Kidney (tissue), 14 donors: ENCODE measurements around the gene ACAT1. TPM values are rescaled to one million over a fixed set of nuclear protein-coding genes. Genes with fewer than 3 reads are reported as not detected.

Source experiments
- DNase-seq, 5 donors: peaks; one replicate each; pipeline ENCODE4 v3.0.0-alpha.2; 2013 to 2020
- FAIRE-seq: peaks from 2 replicates; lab custom pipeline; 2012; peaks lifted over from hg19 to GRCh38; lab: Jason Lieb, UNC
- H3K27ac ChIP-seq, 2 donors: one replicate each; pipeline ENCODE4 v1.7.0; 2013; ENCODE audit warnings: low read depth in 2 of 2, low read length in 2 of 2, inconsistent platforms in 1 of 2
- H3K27me3 ChIP-seq: one replicate; pipeline ENCODE4 v1.7.1; 2013; ENCODE audit warnings: low read length, inconsistent platforms; ENCODE audit not compliant: control insufficient read depth, insufficient read depth
- H3K36me3 ChIP-seq, 3 donors: one replicate each; pipeline versions ENCODE4 v1.7.0 to v1.7.1; 2013; ENCODE audit warnings: low read length in 3 of 3, control low read depth in 1 of 3, inconsistent platforms in 1 of 3; ENCODE audit not compliant: insufficient read depth in 3 of 3, control insufficient read depth in 2 of 3
- H3K4me1 ChIP-seq, 3 donors: one replicate each; pipeline versions ENCODE4 v1.7.0 to v1.7.1; 2013; ENCODE audit warnings: low read length in 3 of 3, inconsistent platforms in 1 of 3, low read depth in 1 of 3; ENCODE audit not compliant: control insufficient read depth in 2 of 3, insufficient read depth in 2 of 3
- H3K4me3 ChIP-seq, 3 donors: one replicate each; pipeline versions ENCODE4 v1.7.0 to v1.8.1; 2013; ENCODE audit warnings: low read length in 3 of 3, control low read depth in 1 of 3, inconsistent platforms in 1 of 3
- H3K9ac ChIP-seq, 3 donors: one replicate each; pipeline versions ENCODE4 v1.7.0 to v1.7.1; 2013; ENCODE audit warnings: low read length in 3 of 3, control low read depth in 1 of 3, inconsistent platforms in 1 of 3
- H3K9me3 ChIP-seq, 3 donors: one replicate each; pipeline versions ENCODE4 v1.7.0 to v1.7.1; 2013; ENCODE audit warnings: low read length in 3 of 3, control low read depth in 1 of 3, inconsistent platforms in 1 of 3; ENCODE audit not compliant: control insufficient read depth in 2 of 3, insufficient read depth in 1 of 3
- intact Hi-C: fragments of 100-400 bp; cut with DNase I; formaldehyde crosslinking; loops from one replicate; pipeline ENCODE4 v1.11.1; 2022
- polyA plus RNA-seq: library from polyadenylated mRNA; stranded (reverse); fragments of 350-450 nt; fragmentation: Illumina TruSeq; extraction: RNeasy Lipid Tissue Mini Kit (QIAGEN cat#74804); gene quantifications from one replicate; pipeline ENCODE4 v1.2.3, GENCODE V29; 2014; ENCODE audit warnings: low read depth, low replicate concordance; ENCODE audit not compliant: insufficient read depth
- total RNA-seq: library from RNA; stranded (reverse); fragmentation: NEBNext Ultra II Directional; extraction: Animal tissue kit (Norgen Biotek cat#: 25700); gene quantifications from one replicate; pipeline ENCODE4 v1.2.1, GENCODE V29; 2021
- TF ChIP-seq, protein P1 (sequence below): IDR thresholded peaks from 3 replicates; pipeline ENCODE4 v1.5.1; 2012; ENCODE audit warnings: mild to moderate bottlenecking, moderate library complexity, borderline replicate concordance; ENCODE audit not compliant: insufficient read depth; ENCODE audit errors: extremely low read depth
- donor health status: control.
- donor health status: control.
- donor health status: control.
- donor health status: control.
- donor health status: control.
- donor health status: DM: yes; HTN: yes; CAD: no.
- donor health status: Normal renal cell carcinoma (clear cell type).

Gene ACAT1
- total and polyA plus RNA-seq, 2 donors from 2014 or later, result 96.4 to 692 TPM

DNA sequence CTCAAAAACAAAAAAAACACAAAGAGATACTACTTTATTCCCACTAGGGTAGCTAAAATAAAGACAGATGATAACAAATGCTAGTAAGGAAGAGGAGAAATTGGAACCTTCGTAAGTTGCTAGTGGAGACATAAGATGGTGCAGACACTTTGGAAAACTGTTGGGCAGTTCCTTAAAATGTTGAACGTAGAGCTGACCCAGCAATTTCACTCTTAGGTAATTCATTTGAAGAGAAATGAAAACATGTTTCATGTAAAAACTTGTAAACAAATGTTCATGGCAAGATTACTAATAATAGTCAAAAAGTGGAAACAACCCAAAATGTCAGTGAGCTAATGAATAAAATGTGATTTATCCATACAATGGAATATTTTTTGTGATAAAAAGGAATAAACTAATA is 29.2 kb upstream of the ACAT1 start:
- Histone ChIP-seq H3K27me3 (no peaks in the 10 kb centered on the region), H3K4me3 (no peak overlapping the region), H3K9me3 (no peaks in the 10 kb centered on the region), H3K36me3 (peaks cover 0 to 10% (median 5%) of the 10 kb centered on the region in 3 donors), H3K4me1 (no peaks in the 10 kb centered on the region), H3K27ac (no peak overlapping the region), H3K9ac (no peak overlapping the region)
- intact Hi-C loops, result no loop called here
- FAIRE-seq (no peak), DNase-seq (no peak)
- TF ChIP-seq, protein P1, sequence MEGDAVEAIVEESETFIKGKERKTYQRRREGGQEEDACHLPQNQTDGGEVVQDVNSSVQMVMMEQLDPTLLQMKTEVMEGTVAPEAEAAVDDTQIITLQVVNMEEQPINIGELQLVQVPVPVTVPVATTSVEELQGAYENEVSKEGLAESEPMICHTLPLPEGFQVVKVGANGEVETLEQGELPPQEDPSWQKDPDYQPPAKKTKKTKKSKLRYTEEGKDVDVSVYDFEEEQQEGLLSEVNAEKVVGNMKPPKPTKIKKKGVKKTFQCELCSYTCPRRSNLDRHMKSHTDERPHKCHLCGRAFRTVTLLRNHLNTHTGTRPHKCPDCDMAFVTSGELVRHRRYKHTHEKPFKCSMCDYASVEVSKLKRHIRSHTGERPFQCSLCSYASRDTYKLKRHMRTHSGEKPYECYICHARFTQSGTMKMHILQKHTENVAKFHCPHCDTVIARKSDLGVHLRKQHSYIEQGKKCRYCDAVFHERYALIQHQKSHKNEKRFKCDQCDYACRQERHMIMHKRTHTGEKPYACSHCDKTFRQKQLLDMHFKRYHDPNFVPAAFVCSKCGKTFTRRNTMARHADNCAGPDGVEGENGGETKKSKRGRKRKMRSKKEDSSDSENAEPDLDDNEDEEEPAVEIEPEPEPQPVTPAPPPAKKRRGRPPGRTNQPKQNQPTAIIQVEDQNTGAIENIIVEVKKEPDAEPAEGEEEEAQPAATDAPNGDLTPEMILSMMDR, result no peak

GRCh38 chr11:108093128-108093904 is 28.1 kb upstream of the ACAT1 start:
- no peak overlapping the region for H3K27ac ChIP-seq
- H3K4me1 ChIP-seq, result no peaks in the 10 kb centered on the region
- no peak overlapping the region for H3K9ac ChIP-seq
- no peaks in the 10 kb centered on the region for H3K9me3 ChIP-seq
- DNase-seq, result no peak
- peaks cover 0 to 18% (median 8%) of the 10 kb centered on the region in 3 donors for H3K36me3 ChIP-seq
- FAIRE-seq, result no peak
- intact Hi-C loops, result no loop called here
- H3K27me3 ChIP-seq, result no peaks in the 10 kb centered on the region
- TF ChIP-seq, protein P1, result no peak
- H3K4me3 ChIP-seq, result no peak overlapping the region

- no peak overlapping the region for H3K4me3 ChIP-seq
- FAIRE-seq (no peak), DNase-seq (no peak)
- H3K9me3 ChIP-seq, result peaks cover 0 to 2% (median 0%) of the 10 kb centered on the region in 3 donors
- peaks cover 0 to 23% (median 15%) of the 10 kb centered on the region in 3 donors for H3K36me3 ChIP-seq
- TF ChIP-seq, protein P1, result no peak
- H3K4me1 ChIP-seq, result no peaks in the 10 kb centered on the region
- intact Hi-C loops, result no loop called here
- H3K9ac ChIP-seq, result no peak overlapping the region
- no peak overlapping the region for H3K27ac ChIP-seq
- H3K27me3 ChIP-seq, result no peaks in the 10 kb centered on the region
Observed at GRCh38 chr11:108097179-108097578, 24.2 kb upstream of the ACAT1 start.
